ENCODE results near the gene TSKS.

Gene TSKS

DNA sequence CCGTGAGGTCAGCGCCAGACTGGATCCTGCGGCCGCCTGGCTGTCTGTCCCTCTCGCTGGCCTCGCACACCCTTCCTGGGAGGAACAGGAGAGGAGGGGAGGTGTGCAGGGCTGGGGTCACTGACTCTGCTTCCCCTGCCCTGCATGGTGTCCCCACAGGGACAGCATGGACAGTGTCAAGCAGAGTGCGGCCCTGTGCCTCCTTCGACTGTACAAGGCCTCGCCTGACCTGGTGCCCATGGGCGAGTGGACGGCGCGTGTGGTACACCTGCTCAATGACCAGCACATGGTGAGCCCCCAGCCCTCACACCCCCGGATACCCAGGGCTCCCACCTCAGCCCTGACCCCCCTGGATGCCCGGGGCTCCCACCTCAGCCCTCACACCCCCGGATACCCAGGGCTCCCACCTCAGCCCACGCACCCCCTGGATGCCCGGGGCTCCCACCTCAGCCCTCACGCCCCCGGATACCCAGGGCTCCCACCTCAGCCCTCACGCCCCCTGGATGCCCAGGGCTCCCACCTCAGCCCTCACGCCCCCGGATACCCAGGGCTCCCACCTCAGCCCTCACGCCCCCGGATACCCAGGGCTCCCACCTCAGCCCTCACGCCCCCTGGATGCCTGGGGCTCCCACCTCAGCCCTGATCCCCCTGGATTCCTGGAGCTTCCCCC lies 28.8 kb upstream of the TSKS start:
- H3K4me3 Mint-ChIP-seq = no peak overlapping the region
- no peak overlapping the region for H3K27ac Mint-ChIP-seq
- peaks cover 11% of the 10 kb centered on the region for H3K4me1 Mint-ChIP-seq
- no peaks in the 10 kb centered on the region for H3K9me3 Mint-ChIP-seq
- TF ChIP-seq, protein P1, sequence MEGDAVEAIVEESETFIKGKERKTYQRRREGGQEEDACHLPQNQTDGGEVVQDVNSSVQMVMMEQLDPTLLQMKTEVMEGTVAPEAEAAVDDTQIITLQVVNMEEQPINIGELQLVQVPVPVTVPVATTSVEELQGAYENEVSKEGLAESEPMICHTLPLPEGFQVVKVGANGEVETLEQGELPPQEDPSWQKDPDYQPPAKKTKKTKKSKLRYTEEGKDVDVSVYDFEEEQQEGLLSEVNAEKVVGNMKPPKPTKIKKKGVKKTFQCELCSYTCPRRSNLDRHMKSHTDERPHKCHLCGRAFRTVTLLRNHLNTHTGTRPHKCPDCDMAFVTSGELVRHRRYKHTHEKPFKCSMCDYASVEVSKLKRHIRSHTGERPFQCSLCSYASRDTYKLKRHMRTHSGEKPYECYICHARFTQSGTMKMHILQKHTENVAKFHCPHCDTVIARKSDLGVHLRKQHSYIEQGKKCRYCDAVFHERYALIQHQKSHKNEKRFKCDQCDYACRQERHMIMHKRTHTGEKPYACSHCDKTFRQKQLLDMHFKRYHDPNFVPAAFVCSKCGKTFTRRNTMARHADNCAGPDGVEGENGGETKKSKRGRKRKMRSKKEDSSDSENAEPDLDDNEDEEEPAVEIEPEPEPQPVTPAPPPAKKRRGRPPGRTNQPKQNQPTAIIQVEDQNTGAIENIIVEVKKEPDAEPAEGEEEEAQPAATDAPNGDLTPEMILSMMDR (IDR thresholded peaks at IDR 0.05; ENCODE audit: unreplicated experiment in 3 of 3) = no peak
- peaks cover 49% of the 10 kb centered on the region for H3K36me3 Mint-ChIP-seq (ENCODE audit: low read depth)
- no peaks in the 10 kb centered on the region for H3K27me3 Mint-ChIP-seq (ENCODE audit: low read depth)

DNA sequence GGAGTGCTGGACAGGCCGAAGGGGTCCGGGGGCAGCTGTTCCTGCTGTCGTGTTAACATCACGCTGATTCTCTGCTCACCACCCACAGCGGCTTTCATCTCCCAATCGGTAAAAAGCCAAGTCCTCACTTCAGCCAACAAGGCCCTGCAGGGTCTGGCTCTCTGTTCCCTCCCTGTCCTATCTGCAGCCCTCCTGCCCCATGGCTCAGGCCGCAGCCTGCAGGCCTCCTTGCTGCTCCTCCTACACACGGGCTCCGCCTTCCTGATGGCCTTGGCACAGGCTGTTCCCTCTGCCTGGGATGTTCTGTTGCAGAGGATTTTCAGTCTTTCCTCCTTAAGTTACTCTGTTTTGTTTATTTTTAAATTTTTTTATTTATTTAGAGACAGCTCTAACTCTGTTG lies 27.8 kb upstream of the TSKS start:
- TF ChIP-seq, protein P1 (IDR thresholded peaks at IDR 0.05; ENCODE audit: unreplicated experiment in 3 of 3) = no peak
- H3K27me3 Mint-ChIP-seq (ENCODE audit: low read depth) = no peaks in the 10 kb centered on the region
- H3K4me3 Mint-ChIP-seq = no peak overlapping the region
- H3K4me1 Mint-ChIP-seq = peaks cover 18% of the 10 kb centered on the region
- H3K9me3 Mint-ChIP-seq = no peaks in the 10 kb centered on the region
- peak overlapping the region; percentile 13 to 81 (median 72) for H3K27ac Mint-ChIP-seq
- peaks cover 51% of the 10 kb centered on the region for H3K36me3 Mint-ChIP-seq (ENCODE audit: low read depth)

DNA sequence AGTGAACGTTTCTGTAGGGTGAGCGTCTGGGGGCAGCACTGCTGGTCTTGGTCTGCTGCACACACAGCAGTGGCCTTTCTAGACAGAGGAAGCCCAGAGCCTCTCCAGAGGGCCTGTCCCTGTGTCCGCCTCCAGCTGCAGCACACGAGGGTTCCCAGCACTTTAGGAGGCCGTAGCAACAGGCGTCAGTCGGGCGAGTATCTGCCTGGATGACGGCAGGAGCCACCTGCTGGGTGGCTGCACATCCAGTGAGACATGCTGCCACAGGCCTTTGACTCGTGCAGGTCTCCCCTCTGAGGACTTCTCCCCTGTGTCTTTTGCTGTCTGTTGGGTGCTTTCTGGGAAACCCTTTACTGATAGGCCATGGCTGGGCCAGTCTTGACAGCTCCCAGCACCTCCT lies 25.8 kb upstream of the TSKS start:
- H3K27ac Mint-ChIP-seq = no peak overlapping the region
- no peaks in the 10 kb centered on the region for H3K27me3 Mint-ChIP-seq (ENCODE audit: low read depth)
- H3K4me1 Mint-ChIP-seq = peaks cover 18% of the 10 kb centered on the region
- H3K9me3 Mint-ChIP-seq = no peaks in the 10 kb centered on the region
- H3K36me3 Mint-ChIP-seq (ENCODE audit: low read depth) = peaks cover 50% of the 10 kb centered on the region
- TF ChIP-seq, protein P1 (IDR thresholded peaks at IDR 0.05; ENCODE audit: unreplicated experiment in 3 of 3) = no peak
- H3K4me3 Mint-ChIP-seq = no peak overlapping the region

DNA sequence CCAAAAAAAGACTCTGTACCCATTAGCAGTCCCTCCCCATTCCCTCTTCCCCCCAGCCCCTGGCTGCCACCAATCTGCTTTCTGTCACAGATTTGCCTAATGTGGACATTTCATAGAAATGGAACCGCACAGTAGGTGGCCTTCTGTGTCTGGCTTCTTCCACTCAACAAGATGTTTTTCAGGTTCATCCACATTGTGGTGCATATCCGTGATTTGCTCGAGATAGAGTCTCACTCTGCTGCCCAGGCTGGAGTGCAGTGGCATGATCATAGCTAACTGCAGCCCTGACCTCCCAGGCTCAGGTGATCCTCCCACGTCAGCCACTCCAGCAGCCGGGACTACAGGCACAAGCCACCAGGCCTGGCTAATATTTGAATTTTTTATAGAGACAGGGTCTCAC lies 24.6 kb upstream of the TSKS start:
- Mint-ChIP-seq H3K36me3 (ENCODE audit: low read depth) (peaks cover 56% of the 10 kb centered on the region), H3K27me3 (ENCODE audit: low read depth) (no peaks in the 10 kb centered on the region), H3K4me3 (no peak overlapping the region), H3K4me1 (peaks cover 18% of the 10 kb centered on the region), H3K9me3 (no peaks in the 10 kb centered on the region), H3K27ac (no peak overlapping the region)
- TF ChIP-seq, protein P1 (IDR thresholded peaks at IDR 0.05; ENCODE audit: unreplicated experiment in 3 of 3) = no peak

DNA sequence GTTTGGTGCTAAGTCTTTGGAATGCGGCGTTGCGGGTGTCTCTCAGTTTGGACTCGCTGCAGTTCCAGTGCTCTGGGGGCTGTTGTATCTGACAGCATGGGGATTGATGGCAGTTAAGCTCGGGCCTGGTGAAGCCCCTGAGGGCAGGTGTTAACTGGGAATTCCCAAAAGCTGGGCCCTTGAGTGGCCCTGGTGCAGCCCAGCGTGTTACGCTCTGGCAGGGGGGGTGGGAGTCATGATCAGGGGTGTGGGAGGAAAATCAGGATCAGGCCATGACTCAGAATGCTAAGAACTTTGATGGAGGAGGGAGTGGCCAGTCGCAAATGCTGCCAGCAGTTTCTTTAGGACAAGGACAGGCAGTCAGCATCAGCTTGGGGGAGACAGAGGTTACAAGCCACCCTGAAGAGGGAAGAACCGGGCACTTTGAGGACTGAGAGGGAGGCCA lies 23.3 kb upstream of the TSKS start:
- H3K27ac Mint-ChIP-seq = peak overlapping the region; percentile 59 to 84 (median 83)
- H3K9me3 Mint-ChIP-seq = no peaks in the 10 kb centered on the region
- no peaks in the 10 kb centered on the region for H3K27me3 Mint-ChIP-seq (ENCODE audit: low read depth)
- H3K4me3 Mint-ChIP-seq = no peak overlapping the region
- TF ChIP-seq, protein P1 (IDR thresholded peaks at IDR 0.05; ENCODE audit: unreplicated experiment in 3 of 3) = no peak
- peaks cover 18% of the 10 kb centered on the region for H3K4me1 Mint-ChIP-seq
- H3K36me3 Mint-ChIP-seq (ENCODE audit: low read depth) = peaks cover 60% of the 10 kb centered on the region

DNA sequence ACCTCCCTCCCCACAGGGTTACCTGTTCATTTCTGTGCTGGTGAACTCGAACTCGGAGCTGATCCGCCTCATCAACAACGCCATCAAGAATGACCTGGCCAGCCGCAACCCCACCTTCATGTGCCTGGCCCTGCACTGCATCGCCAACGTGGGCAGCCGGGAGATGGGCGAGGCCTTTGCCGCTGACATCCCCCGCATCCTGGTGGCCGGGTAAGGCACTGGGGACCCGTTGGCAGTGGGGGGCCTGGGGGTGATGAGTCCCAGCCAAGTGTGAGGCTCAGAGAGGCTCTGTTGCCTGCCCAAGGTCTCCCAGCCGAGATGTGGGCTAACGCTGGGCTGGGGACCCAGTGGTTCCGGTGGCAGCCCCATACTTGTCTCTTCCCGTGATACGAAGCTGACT lies 19.4 kb upstream of the TSKS start:
- no peak overlapping the region for H3K4me3 Mint-ChIP-seq
- peaks cover 7% of the 10 kb centered on the region for H3K4me1 Mint-ChIP-seq
- peaks cover 41% of the 10 kb centered on the region for H3K36me3 Mint-ChIP-seq (ENCODE audit: low read depth)
- no peak overlapping the region for H3K27ac Mint-ChIP-seq
- no peaks in the 10 kb centered on the region for H3K9me3 Mint-ChIP-seq
- H3K27me3 Mint-ChIP-seq (ENCODE audit: low read depth) = no peaks in the 10 kb centered on the region
- TF ChIP-seq, protein P1 (IDR thresholded peaks at IDR 0.05; ENCODE audit: unreplicated experiment in 3 of 3) = no peak

Measured in nephron (organoid).